ENCODE measurements around the gene TRAK1. TPM values are rescaled to one million over a fixed set of nuclear protein-coding genes. Genes with fewer than 3 reads are reported as not detected.

Gene TRAK1
- total RNA-seq, 1 experiment from 2014 or later = 46.8 TPM

DNA sequence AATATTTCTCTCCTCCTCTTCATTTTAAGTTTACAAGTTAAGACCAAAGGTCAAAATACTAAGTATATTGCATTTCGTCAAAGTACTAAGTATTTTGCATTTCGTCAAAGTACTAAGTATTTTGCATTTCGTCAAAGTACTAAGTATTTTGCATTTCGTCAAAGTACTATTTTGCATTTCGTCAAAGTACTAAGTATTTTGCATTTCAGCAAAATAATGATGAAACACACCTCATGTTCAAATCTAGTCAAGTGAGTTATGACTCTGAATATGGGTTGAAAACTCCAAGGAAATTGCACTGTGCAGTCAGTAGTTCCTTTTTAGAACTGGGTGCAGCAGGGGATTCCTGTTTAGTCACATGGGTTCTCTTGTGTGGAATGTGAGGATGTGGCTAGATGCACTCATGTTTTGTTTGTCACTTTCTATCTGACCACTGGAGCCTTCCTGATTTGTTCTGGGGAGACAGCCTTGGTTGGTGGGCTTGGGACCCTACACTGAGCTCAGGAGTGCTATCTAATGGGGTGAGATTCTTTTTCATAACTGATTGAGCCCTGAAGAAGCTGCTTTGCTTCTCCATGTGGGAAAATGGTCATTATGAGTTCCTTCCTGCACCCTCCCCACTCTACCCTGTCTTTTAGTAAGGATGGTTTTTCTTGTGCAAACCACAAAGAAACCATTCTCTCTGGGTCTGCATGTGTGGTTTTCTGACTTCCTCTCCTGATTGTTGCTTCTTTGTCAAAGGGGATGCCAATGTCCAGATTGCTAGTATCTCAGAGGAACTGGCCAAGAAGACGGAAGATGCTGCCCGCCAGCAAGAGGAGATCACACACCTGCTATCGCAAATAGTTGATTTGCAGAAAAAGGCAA is 101.4 kb downstream of the TRAK1 start:
- Histone ChIP-seq H3K27me3 (ENCODE audit: insufficient read depth, low read depth) (no peaks in the 10 kb centered on the region), H4K20me1 (ENCODE audit: insufficient read depth) (no peaks in the 10 kb centered on the region), H3K9me3 (ENCODE audit: insufficient read depth, low read depth) (no peaks in the 10 kb centered on the region), H3K27ac (no peak overlapping the region), H3K4me3 (no peak overlapping the region), H3K79me2 (ENCODE audit: low read depth) (no peaks in the 10 kb centered on the region), H3K4me2 (no peak overlapping the region), H3K36me3 (ENCODE audit: low read depth) (peaks cover 7% of the 10 kb centered on the region; the same call in 1 of the 2 replicates), H2AFZ (no peak overlapping the region), H3K4me1 (replicated peaks; ENCODE audit: insufficient read depth) (no peaks in the 10 kb centered on the region), H3F3A (ENCODE audit: insufficient read depth, low read depth) (no peaks in the 10 kb centered on the region), H3K9me2 (ENCODE audit: insufficient read depth) (no peaks in the 10 kb centered on the region)
- CTCF ChIA-PET = no interaction called here
- TF ChIP-seq EZH2 (IDR thresholded peaks at IDR 0.05; ENCODE audit: low read depth) = no peak
- TF ChIP-seq, protein P1, sequence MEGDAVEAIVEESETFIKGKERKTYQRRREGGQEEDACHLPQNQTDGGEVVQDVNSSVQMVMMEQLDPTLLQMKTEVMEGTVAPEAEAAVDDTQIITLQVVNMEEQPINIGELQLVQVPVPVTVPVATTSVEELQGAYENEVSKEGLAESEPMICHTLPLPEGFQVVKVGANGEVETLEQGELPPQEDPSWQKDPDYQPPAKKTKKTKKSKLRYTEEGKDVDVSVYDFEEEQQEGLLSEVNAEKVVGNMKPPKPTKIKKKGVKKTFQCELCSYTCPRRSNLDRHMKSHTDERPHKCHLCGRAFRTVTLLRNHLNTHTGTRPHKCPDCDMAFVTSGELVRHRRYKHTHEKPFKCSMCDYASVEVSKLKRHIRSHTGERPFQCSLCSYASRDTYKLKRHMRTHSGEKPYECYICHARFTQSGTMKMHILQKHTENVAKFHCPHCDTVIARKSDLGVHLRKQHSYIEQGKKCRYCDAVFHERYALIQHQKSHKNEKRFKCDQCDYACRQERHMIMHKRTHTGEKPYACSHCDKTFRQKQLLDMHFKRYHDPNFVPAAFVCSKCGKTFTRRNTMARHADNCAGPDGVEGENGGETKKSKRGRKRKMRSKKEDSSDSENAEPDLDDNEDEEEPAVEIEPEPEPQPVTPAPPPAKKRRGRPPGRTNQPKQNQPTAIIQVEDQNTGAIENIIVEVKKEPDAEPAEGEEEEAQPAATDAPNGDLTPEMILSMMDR (conservative IDR thresholded peaks at IDR 0.05) = no peak
- no TSS peak for BruUV-seq (replicated peaks)
- intact Hi-C loops (cut with micrococcal nuclease; ENCODE audit: unreplicated experiment) = loop anchor here (5.0 to 10.0 kb wide), 2 partner anchors 55 to 298 kb away; no protein-coding TSS in a partner anchor
- POLR2A ChIA-PET (ENCODE audit: unreplicated experiment) = no interaction called here
- no peak for DNase-seq

DNA sequence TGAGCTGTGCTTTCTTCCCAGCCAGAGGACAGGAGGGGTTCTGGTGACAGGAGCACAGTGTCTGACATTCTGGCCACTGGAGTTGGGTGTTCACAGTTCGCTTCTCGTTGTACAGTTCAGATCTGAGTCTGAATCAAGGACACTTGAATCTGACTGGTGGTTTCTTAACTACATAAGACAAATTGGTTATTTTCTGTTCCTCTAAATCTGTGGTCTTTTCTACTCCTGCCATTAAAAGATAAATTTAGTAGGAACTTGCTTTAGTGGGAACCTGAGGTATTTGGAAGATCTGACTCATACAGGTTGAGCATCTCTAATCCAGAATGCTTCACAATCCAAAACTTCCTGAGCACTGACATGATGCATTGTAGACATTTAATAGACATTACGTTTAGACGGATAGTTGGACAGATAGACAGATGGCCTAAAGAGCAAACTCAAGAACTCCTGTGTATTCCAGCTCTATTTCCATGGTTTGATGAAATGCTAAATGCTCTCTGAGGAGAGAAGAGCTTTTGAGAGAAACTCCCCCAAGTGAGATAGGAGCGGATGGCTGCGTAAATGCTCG is 103.9 kb downstream of the TRAK1 start:
- Histone ChIP-seq H3K4me2 (no peak overlapping the region), H3K79me2 (ENCODE audit: low read depth) (no peaks in the 10 kb centered on the region), H3K9me3 (ENCODE audit: insufficient read depth, low read depth) (no peaks in the 10 kb centered on the region), H3K4me1 (replicated peaks; ENCODE audit: insufficient read depth) (no peaks in the 10 kb centered on the region), H2AFZ (no peak overlapping the region), H3K27ac (no peak overlapping the region), H4K20me1 (ENCODE audit: insufficient read depth) (no peaks in the 10 kb centered on the region), H3K36me3 (ENCODE audit: low read depth) (peaks cover 7% of the 10 kb centered on the region; the same call in 1 of the 2 replicates), H3K4me3 (no peak overlapping the region), H3K27me3 (ENCODE audit: insufficient read depth, low read depth) (no peaks in the 10 kb centered on the region), H3K9me2 (ENCODE audit: insufficient read depth) (no peaks in the 10 kb centered on the region), H3F3A (ENCODE audit: insufficient read depth, low read depth) (no peaks in the 10 kb centered on the region)
- no peak for TF ChIP-seq EZH2 (IDR thresholded peaks at IDR 0.05; ENCODE audit: low read depth)
- TF ChIP-seq, protein P1 (conservative IDR thresholded peaks at IDR 0.05) = no peak
- POLR2A ChIA-PET (ENCODE audit: unreplicated experiment) = no interaction called here
- no peak for DNase-seq
- BruUV-seq (replicated peaks) = no TSS peak
- intact Hi-C loops (cut with micrococcal nuclease; ENCODE audit: unreplicated experiment) = loop anchor here (5.0 to 10.0 kb wide), 2 partner anchors 58 to 300 kb away; no protein-coding TSS in a partner anchor
- CTCF ChIA-PET = interaction anchor here (1.3 kb wide), 1 partner anchor 16 kb away, joined by 7 read pairs; no protein-coding TSS in a partner anchor

DNA sequence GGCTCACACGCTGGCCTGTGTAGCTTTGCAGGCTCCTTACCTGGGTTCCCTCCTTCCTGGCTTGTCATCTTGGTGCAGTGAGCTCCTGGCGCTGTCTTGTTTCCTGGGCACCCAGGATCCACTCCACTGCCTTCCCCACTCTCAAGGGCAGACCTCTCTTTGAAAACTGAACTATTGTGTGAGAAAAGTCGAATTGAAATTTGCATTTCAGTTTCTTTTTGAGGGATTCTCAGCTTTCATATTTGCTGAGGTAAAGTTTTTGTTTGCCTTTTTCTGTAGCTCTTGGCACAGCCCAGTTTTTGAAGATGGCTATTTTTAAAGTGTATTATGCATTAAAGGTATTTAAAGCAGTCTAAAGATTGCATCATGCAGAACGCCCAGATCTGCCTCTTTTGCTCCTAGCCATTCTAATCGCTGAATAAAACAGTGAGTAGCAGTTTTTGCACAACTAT is 104.7 kb downstream of the TRAK1 start:
- Histone ChIP-seq H3F3A (ENCODE audit: insufficient read depth, low read depth) (no peaks in the 10 kb centered on the region), H3K9me3 (ENCODE audit: insufficient read depth, low read depth) (no peaks in the 10 kb centered on the region), H2AFZ (no peak overlapping the region), H4K20me1 (ENCODE audit: insufficient read depth) (no peaks in the 10 kb centered on the region), H3K4me2 (no peak overlapping the region), H3K4me3 (no peak overlapping the region), H3K9me2 (ENCODE audit: insufficient read depth) (no peaks in the 10 kb centered on the region), H3K4me1 (replicated peaks; ENCODE audit: insufficient read depth) (no peaks in the 10 kb centered on the region), H3K27me3 (ENCODE audit: insufficient read depth, low read depth) (no peaks in the 10 kb centered on the region), H3K36me3 (ENCODE audit: low read depth) (peaks cover 7% of the 10 kb centered on the region; the same call in 1 of the 2 replicates), H3K27ac (no peak overlapping the region), H3K79me2 (ENCODE audit: low read depth) (no peaks in the 10 kb centered on the region)
- no TSS peak for BruUV-seq (replicated peaks)
- POLR2A ChIA-PET (ENCODE audit: unreplicated experiment) = no interaction called here
- TF ChIP-seq EZH2 (IDR thresholded peaks at IDR 0.05; ENCODE audit: low read depth) = no peak
- TF ChIP-seq, protein P1 (conservative IDR thresholded peaks at IDR 0.05) = no peak
- intact Hi-C loops (cut with micrococcal nuclease; ENCODE audit: unreplicated experiment) = loop anchor here (10.0 kb wide), 1 partner anchor 301 kb away; no protein-coding TSS in a partner anchor
- no peak for DNase-seq
- CTCF ChIA-PET = no interaction called here
